ENCODE results near the gene PRKCE.

PRKCE gene

GRCh38 chr2:45780541-45781463 lies 129.3 kb downstream of the PRKCE start:
- no peak for DNase-seq (ENCODE audit: low read depth, low spot score)
- Histone ChIP-seq H3K36me3 (ENCODE audit: insufficient read depth, insufficient read length, low read length) (no peaks in the 10 kb centered on the region), H3K9ac (ENCODE audit: insufficient read length, low read depth) (no peak overlapping the region), H3K4me1 (ENCODE audit: insufficient read depth, insufficient read length) (no peaks in the 10 kb centered on the region), H3K9me3 (ENCODE audit: insufficient read depth, low read length) (peaks cover 6% of the 10 kb centered on the region; the same call in 1 of the 2 replicates), H3K27me3 (ENCODE audit: insufficient read depth, insufficient read length) (no peaks in the 10 kb centered on the region), H3K4me3 (ENCODE audit: insufficient read length, low read depth) (no peak overlapping the region)
- TF ChIP-seq YY1 (IDR thresholded peaks at IDR 0.05; ENCODE audit: insufficient read depth, insufficient read length) (no peak), ZNF274 (IDR thresholded peaks at IDR 0.05; ENCODE audit: low read depth, low read length) (no peak), SUZ12 (IDR thresholded peaks at IDR 0.05; ENCODE audit: extremely low read depth, insufficient read depth, insufficient read length) (no peak)

GRCh38 chr2:45781464-45781811 lies 130.0 kb downstream of the PRKCE start:
- Histone ChIP-seq H3K9me3 (ENCODE audit: insufficient read depth, low read length) (peaks cover 6% of the 10 kb centered on the region; the same call in 1 of the 2 replicates), H3K9ac (ENCODE audit: insufficient read length, low read depth) (no peak overlapping the region), H3K4me3 (ENCODE audit: insufficient read length, low read depth) (no peak overlapping the region), H3K4me1 (ENCODE audit: insufficient read depth, insufficient read length) (no peaks in the 10 kb centered on the region), H3K36me3 (ENCODE audit: insufficient read depth, insufficient read length, low read length) (no peaks in the 10 kb centered on the region), H3K27me3 (ENCODE audit: insufficient read depth, insufficient read length) (no peaks in the 10 kb centered on the region)
- TF ChIP-seq YY1 (IDR thresholded peaks at IDR 0.05; ENCODE audit: insufficient read depth, insufficient read length) (no peak), ZNF274 (IDR thresholded peaks at IDR 0.05; ENCODE audit: low read depth, low read length) (no peak), SUZ12 (IDR thresholded peaks at IDR 0.05; ENCODE audit: extremely low read depth, insufficient read depth, insufficient read length) (no peak)
- no peak for DNase-seq (ENCODE audit: low read depth, low spot score)

GRCh38 chr2:45782436-45782835 lies 131.0 kb downstream of the PRKCE start:
- no peaks in the 10 kb centered on the region for H3K27me3 ChIP-seq (ENCODE audit: insufficient read depth, insufficient read length)
- peaks cover 6% of the 10 kb centered on the region; the same call in 1 of the 2 replicates for H3K9me3 ChIP-seq (ENCODE audit: insufficient read depth, low read length)
- H3K4me3 ChIP-seq (ENCODE audit: insufficient read length, low read depth) = no peak overlapping the region
- no peak for DNase-seq (ENCODE audit: low read depth, low spot score)
- no peak overlapping the region for H3K9ac ChIP-seq (ENCODE audit: insufficient read length, low read depth)
- TF ChIP-seq SUZ12 (IDR thresholded peaks at IDR 0.05; ENCODE audit: extremely low read depth, insufficient read depth, insufficient read length) (no peak), YY1 (IDR thresholded peaks at IDR 0.05; ENCODE audit: insufficient read depth, insufficient read length) (no peak), ZNF274 (IDR thresholded peaks at IDR 0.05; ENCODE audit: low read depth, low read length) (no peak)
- no peaks in the 10 kb centered on the region for H3K4me1 ChIP-seq (ENCODE audit: insufficient read depth, insufficient read length)
- H3K36me3 ChIP-seq (ENCODE audit: insufficient read depth, insufficient read length, low read length) = no peaks in the 10 kb centered on the region

GRCh38 chr2:45782986-45783385 lies 131.5 kb downstream of the PRKCE start:
- no peaks in the 10 kb centered on the region for H3K4me1 ChIP-seq (ENCODE audit: insufficient read depth, insufficient read length)
- peaks cover 6% of the 10 kb centered on the region; the same call in 1 of the 2 replicates for H3K9me3 ChIP-seq (ENCODE audit: insufficient read depth, low read length)
- TF ChIP-seq YY1 (IDR thresholded peaks at IDR 0.05; ENCODE audit: insufficient read depth, insufficient read length) = no peak
- TF ChIP-seq ZNF274 (IDR thresholded peaks at IDR 0.05; ENCODE audit: low read depth, low read length) = no peak
- TF ChIP-seq SUZ12 (IDR thresholded peaks at IDR 0.05; ENCODE audit: extremely low read depth, insufficient read depth, insufficient read length) = no peak
- H3K4me3 ChIP-seq (ENCODE audit: insufficient read length, low read depth) = no peak overlapping the region
- H3K27me3 ChIP-seq (ENCODE audit: insufficient read depth, insufficient read length) = no peaks in the 10 kb centered on the region
- H3K9ac ChIP-seq (ENCODE audit: insufficient read length, low read depth) = no peak overlapping the region
- no peak for DNase-seq (ENCODE audit: low read depth, low spot score)
- H3K36me3 ChIP-seq (ENCODE audit: insufficient read depth, insufficient read length, low read length) = no peaks in the 10 kb centered on the region

GRCh38 chr2:45786030-45786835 lies 134.8 kb downstream of the PRKCE start:
- H3K27me3 ChIP-seq (ENCODE audit: insufficient read depth, insufficient read length) = no peaks in the 10 kb centered on the region
- DNase-seq (ENCODE audit: low read depth, low spot score) = no peak
- no peaks in the 10 kb centered on the region for H3K36me3 ChIP-seq (ENCODE audit: insufficient read depth, insufficient read length, low read length)
- no peak overlapping the region for H3K4me3 ChIP-seq (ENCODE audit: insufficient read length, low read depth)
- H3K9ac ChIP-seq (ENCODE audit: insufficient read length, low read depth) = no peak overlapping the region
- no peaks in the 10 kb centered on the region for H3K9me3 ChIP-seq (ENCODE audit: insufficient read depth, low read length)
- TF ChIP-seq YY1 (IDR thresholded peaks at IDR 0.05; ENCODE audit: insufficient read depth, insufficient read length) (no peak), ZNF274 (IDR thresholded peaks at IDR 0.05; ENCODE audit: low read depth, low read length) (no peak), SUZ12 (IDR thresholded peaks at IDR 0.05; ENCODE audit: extremely low read depth, insufficient read depth, insufficient read length) (no peak)
- no peaks in the 10 kb centered on the region for H3K4me1 ChIP-seq (ENCODE audit: insufficient read depth, insufficient read length)

- H3K4me1 ChIP-seq (ENCODE audit: insufficient read depth, insufficient read length) = no peaks in the 10 kb centered on the region
- H3K27me3 ChIP-seq (ENCODE audit: insufficient read depth, insufficient read length) = no peaks in the 10 kb centered on the region
- DNase-seq (ENCODE audit: low read depth, low spot score) = no peak
- TF ChIP-seq YY1 (IDR thresholded peaks at IDR 0.05; ENCODE audit: insufficient read depth, insufficient read length) (no peak), SUZ12 (IDR thresholded peaks at IDR 0.05; ENCODE audit: extremely low read depth, insufficient read depth, insufficient read length) (no peak), ZNF274 (IDR thresholded peaks at IDR 0.05; ENCODE audit: low read depth, low read length) (no peak)
- H3K36me3 ChIP-seq (ENCODE audit: insufficient read depth, insufficient read length, low read length) = no peaks in the 10 kb centered on the region
- no peak overlapping the region for H3K9ac ChIP-seq (ENCODE audit: insufficient read length, low read depth)
- H3K4me3 ChIP-seq (ENCODE audit: insufficient read length, low read depth) = no peak overlapping the region
- no peaks in the 10 kb centered on the region for H3K9me3 ChIP-seq (ENCODE audit: insufficient read depth, low read length)
Measured at GRCh38 chr2:45786836-45787357, 135.4 kb downstream of the PRKCE start.

Data from NT2/D1 (cell line).